ENCODE measurements around the gene TNNT2.

TNNT2 gene

DNA sequence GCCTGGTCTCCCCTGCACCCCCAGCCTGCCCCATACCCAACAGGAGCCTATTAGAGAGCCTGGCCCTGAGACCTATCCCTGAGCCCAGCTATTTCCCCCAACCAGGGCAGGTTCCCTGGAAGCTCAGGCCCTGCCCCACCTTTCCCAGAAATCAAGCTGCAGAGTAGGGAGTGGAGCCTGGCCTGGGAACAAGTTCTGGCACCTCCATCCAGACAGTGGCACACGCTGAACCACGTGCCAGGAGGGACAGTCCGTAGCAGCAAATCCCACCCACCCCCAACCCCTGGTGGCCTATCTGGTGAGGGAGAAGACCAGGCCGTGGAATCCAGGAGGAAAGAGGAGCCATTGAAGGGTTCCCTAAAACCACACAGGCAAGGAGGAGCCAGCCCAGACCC, 22.6 kb downstream of the TNNT2 start:
- no peak for DNase-seq

DNA sequence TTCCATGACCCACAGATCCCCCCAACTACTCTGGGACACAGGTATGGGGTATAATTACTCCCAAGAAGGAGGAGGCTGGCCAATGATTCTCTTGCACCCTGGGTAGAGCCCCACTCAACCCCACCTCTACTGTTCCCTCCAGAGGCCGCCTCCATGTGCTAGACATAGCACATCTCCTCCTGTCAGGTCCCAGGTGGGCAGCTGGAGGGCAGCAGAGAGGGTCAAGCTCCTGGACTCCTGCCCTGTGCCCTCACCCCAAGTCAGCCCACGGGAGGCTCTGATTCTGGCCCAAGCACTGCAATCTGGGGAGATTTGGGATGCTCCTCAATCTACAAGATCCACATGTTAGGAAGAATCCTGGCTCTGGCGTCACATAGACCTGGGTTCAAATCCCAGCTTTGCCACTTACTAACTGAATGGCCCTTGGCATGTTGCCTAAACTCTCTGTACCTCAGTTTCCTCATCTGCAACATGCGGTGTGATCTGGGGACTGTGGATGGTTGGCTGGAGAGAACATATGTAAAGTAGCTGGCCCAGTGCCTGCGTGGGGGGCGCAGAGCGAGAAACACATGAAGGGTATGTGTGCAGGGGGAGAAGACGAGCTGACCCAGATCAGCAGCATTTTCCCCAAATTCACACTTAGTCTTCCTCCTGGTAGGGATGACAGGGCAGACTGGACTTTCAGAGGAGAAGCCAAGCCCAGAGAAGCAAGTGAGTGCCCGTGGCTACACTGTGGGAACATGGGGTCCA, 23.2 kb downstream of the TNNT2 start:
- DNase-seq: no peak

GRCh38 chr1:201353186-201353940, 24.1 kb downstream of the TNNT2 start:
- DNase-seq: no peak

GRCh38 chr1:201351617-201352016, 25.9 kb downstream of the TNNT2 start:
- no peak for DNase-seq

- DNase-seq: no peak
These were observed 26.6 kb downstream of the TNNT2 start for GRCh38 chr1:201350884-201351283.

GRCh38 chr1:201350361-201350725, 27.1 kb downstream of the TNNT2 start:
- no peak for DNase-seq

GRCh38 chr1:201349092-201349491, 28.4 kb downstream of the TNNT2 start:
- DNase-seq: no peak

- no peak for DNase-seq
These were observed 29.3 kb downstream of the TNNT2 start for GRCh38 chr1:201348211-201348566.

GRCh38 chr1:201347498-201348210, 29.8 kb downstream of the TNNT2 start:
- DNase-seq: no peak

DNA sequence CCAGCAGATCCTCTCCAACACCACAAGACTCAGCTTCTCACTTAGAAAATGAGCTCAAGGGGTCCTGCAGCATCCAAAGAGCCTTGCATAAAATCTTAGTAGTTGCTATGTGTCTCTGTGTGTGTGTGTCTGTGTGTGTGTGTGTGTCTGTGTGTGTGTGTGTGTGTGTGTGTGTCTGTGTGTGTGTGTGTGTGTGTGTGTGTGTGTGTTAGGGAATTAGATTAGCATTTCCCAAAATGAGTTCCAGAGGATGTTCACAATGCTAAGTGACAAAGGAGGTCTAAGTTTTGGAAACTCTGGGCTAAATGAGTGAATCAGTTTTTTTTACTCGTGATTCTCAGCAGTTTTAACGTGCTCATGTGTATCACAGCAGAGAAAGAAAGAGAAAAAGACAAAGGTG, 30.5 kb downstream of the TNNT2 start:
- no peak for DNase-seq

DNA sequence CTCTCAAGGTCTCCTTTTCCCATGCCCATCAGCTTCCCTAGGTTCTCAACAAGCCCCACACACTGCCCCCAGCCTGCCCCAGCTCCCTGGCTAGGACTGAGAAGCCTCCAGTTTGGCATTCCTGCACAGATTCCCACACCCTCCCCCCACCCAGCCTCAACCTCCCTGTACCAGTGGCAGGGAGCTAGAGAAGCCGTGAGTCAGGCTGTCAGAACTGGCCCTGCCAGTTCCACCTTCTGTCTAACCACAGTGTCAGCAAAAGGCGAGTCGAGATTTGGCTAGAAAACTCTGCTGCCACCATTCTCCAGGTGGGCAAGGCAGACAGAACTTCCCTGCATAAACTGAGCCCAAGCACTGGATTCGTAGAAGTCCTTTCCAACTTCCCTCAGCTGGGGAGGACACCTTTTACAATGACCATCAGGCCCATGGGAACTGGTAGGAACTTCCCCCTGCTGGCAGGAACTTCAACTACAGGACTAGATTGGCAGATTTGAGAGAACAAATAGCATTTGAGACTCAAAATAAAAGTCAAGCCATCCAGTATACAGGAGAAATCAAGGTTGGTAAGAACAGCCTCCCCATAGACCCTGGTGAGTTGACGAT, 31.0 kb downstream of the TNNT2 start:
- no peak for DNase-seq

- DNase-seq: no peak
These were observed 32.5 kb downstream of the TNNT2 start for GRCh38 chr1:201345081-201345355.

- DNase-seq: no peak
These were observed 33.0 kb downstream of the TNNT2 start for GRCh38 chr1:201344206-201345080.

GRCh38 chr1:201341377-201341776, 36.1 kb downstream of the TNNT2 start:
- no peak for DNase-seq

DNA sequence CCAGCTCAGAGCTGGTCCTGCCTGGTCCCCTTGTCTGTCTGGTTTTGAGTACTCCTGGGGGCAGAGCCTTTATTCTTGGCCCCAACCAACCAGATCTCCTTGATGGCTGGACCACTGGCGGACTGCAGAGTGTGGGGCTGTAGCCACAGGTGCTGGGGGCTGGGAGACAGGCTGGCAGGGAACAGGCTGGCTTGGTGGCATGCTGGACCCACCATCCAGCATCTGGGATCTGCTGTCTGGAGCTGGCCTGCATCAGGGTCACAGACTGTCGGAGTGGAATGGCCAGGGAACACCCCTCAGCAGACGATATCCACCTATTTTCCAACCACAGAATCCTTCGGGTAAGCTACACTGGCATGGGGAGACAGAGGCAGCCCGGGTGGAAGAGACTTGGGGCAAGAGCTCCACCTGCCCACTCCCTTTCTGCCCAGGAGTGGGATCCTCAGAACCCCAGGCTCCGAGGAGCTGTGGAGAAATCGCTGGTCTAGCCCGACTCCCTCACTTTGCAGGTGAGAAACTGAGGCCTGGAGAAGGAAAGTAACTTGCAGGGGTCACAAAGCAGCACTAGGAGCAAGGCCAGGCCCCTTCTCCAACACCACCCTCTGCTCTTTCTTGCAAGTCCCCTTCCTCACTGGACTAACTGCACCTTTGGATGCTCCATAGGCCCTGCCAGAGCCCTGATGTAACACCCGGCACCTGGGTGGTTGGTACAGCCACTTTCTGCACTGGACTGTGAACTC, 40.6 kb downstream of the TNNT2 start:
- no peak for DNase-seq

DNA sequence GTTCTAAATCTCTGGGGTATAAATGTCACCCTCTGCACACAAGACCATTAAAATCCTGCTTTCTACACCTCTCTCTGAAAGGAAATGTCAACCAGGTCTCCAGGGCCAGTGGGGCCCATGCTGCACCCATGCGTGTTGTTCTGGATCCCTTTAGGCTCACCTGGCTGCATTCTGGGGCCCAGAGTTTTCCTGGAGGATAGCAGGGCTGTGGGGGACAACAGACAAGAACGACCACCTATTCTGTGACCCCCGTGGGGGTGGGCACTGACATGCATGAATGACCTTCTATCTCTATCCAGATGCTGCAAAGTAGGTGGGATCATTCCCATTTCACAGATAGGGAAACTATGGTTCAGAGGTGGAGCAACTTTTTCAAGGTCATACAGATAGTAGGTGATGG, 41.6 kb downstream of the TNNT2 start:
- no peak for DNase-seq

DNA sequence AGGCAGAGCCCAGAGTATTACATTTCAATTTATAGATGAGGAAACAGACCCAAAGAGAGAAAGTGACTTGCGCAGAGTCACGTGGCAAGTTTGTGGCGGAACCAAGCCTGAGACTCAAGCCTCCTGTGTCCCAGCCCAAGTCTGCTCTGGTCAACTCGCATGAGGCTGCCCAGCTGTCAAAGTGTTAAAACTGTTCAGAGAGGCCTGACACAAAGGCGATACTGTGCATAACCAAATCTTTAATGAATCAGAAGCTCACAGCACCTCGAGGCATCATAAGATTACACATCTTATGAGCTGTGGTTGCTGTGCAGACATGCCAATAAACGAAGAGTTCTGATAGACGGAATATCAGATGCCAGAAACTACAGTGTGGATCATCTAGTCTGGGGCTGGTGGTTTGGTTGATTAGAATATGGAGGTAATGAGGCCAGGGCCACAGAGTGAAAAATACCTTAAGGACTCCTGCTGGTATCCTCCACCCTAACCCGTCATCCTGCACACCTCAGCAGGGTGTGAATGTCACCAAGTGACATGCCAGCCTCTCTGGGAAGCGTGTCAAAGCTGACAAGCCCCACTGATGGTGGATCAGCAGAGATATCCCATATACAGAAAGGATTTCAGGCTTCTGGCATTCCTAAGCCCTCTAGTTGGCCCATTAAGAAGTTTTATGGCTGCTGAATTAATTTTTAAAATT, 42.2 kb downstream of the TNNT2 start:
- DNase-seq: no peak

- no peak for DNase-seq
These were observed 42.9 kb downstream of the TNNT2 start for GRCh38 chr1:201334325-201335173.

DNA sequence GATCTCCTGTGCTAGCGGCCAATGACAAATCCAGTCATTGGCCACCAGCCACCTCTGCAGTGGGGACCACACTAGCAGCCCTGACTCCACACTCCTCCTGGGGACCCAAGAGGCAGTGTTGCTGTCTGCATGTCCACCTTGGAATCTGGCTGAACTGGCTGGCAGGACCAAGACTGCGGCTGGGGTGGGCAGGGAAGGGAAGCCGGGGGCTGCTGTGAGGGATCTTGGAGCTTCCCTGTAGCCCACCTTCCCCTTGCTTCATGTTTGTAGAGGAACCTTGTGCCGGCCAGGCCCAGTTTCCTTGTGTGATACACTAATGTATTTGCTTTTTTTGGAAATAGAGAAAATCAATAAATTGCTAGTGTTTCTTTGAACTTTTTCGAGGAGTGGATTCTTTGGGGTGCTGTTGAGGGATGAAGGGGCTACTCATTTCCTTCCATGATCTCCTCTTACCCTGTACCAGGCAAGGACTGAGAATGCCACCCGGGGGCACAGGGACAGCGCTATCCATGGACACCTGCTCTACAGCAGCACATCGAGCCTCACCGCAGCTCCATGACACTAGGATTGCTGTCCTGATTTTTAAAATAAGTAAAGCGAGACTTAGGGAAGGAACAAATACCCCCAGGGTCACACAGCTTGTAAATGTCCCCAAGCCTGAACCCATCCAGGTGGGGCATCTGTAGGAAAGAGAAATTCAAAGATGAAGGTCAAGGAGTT, 44.7 kb downstream of the TNNT2 start:
- no peak for DNase-seq

GRCh38 chr1:201332021-201332420, 45.5 kb downstream of the TNNT2 start:
- DNase-seq: no peak

Data from cerebellar nuclear complex (tissue), 1 donor.